T-helper 2 cell treated with Interferon-gamma antibody and Interleukin-4, amounts not matched to agents 5 μg/mL and 100 μg/mL, for 36 hours (primary cell): ENCODE results near the gene ERGIC1.

Experiments
- DNase-seq: peaks from one replicate; pipeline ENCODE4 v3.0.0; 2021; ENCODE audit warnings: low spot score
- H3K27ac Mint-ChIP-seq: one replicate; pipeline ENCODE4 v1.8.0; 2021; ENCODE audit warnings: mild to moderate bottlenecking, mixed read lengths
- H3K27me3 Mint-ChIP-seq: one replicate; pipeline ENCODE4 v1.8.0; 2021; ENCODE audit warnings: low read depth, mixed read lengths
- H3K36me3 Mint-ChIP-seq: one replicate; pipeline ENCODE4 v1.8.0; 2021; ENCODE audit warnings: low read depth, mixed read lengths
- H3K4me1 Mint-ChIP-seq: one replicate; pipeline ENCODE4 v1.8.0; 2021; ENCODE audit warnings: low read depth, mixed read lengths
- H3K4me3 Mint-ChIP-seq: one replicate; pipeline ENCODE4 v1.8.0; 2022; ENCODE audit warnings: mild to moderate bottlenecking, moderate library complexity, mixed read lengths
- H3K9me3 Mint-ChIP-seq: one replicate; pipeline ENCODE4 v1.8.0; 2021; ENCODE audit warnings: mixed read lengths

The ERGIC1 gene

DNA sequence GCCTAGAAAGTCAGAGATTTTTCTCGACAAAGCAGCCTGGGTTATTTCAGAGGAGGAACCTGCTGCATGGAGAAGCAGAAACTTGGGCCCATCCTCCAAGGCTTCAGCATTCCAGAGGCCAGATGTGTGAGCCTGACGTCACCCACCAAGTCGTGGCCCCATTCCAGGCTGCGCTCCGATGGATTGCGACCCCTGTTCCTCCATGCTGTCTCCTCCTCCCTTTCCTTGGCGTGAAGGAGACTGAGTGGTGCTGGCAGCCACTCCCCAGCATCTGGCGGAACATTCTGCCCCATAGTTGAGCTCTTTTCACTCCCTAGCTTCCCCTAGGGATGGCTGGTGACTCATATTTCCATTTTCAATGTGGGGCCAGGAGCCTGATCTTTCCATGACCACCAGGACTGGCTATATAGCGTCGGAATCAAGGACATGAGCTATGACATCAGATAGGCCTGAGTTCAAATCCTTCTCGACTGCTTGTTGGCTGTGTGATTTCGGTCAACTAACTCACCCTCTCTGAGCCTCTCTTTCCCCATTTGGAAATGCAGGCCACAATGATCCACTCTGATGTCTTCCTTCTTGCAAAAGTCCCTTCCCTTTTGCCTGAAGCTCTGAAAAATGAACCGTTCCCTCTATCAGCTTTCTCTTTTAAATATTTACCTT is 38.6 kb upstream of the ERGIC1 start:
- peaks cover 3% of the 10 kb centered on the region for H3K4me1 Mint-ChIP-seq

DNA sequence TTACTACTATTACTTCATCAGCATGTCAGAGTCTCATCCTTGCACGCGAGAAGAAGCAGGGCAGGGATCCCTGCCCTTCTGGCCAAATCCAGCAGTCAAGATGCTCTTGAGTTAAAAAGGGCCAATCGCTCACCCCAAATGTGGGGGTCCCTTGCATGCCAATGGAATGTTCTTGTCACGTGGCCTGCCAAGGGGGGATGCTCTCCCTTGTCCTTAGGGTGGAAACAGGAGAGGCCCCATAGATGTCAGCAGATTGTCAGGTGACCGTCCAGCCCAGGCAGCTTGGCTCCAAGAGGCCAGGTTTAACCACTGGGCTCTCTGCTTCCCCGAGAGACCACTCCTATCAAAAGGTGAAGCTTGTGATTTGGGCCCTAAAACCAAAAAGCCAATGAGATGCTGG is 37.7 kb upstream of the ERGIC1 start:
- H3K9me3 Mint-ChIP-seq = no peaks in the 10 kb centered on the region
- no peaks in the 10 kb centered on the region for H3K27me3 Mint-ChIP-seq
- peaks cover 3% of the 10 kb centered on the region for H3K4me1 Mint-ChIP-seq
- DNase-seq = no peak
- no peak overlapping the region for H3K4me3 Mint-ChIP-seq
- H3K27ac Mint-ChIP-seq = no peak overlapping the region
- no peaks in the 10 kb centered on the region for H3K36me3 Mint-ChIP-seq

More for the DNA sequence above, 38.6 kb upstream of the ERGIC1 start:
- H3K9me3 Mint-ChIP-seq = no peaks in the 10 kb centered on the region
- no peaks in the 10 kb centered on the region for H3K27me3 Mint-ChIP-seq
- no peaks in the 10 kb centered on the region for H3K36me3 Mint-ChIP-seq
- DNase-seq = no peak
- H3K27ac Mint-ChIP-seq = no peak overlapping the region
- no peak overlapping the region for H3K4me3 Mint-ChIP-seq

DNA sequence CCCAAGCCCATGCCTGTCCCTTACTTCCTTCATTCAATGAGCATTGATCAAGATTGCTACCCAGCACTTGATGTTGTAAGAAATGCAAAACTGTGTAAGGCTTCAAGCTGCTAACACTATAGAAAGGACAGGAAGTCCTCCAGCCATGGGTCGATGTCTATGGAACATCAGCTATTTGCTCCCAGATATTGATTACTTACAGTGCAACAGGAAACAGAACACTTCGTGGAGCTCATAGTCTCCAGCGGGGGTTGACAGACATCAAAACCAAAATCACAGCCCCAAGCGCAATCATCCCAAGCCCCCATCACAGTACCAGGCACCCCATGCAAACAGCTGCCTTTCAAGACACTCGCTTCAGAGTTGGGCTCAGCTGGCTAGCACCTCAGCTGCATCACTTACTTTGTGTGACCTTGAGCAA is 36.3 kb upstream of the ERGIC1 start:
- H3K36me3 Mint-ChIP-seq = no peaks in the 10 kb centered on the region
- DNase-seq = no peak
- peak overlapping the region; percentile 18 for H3K4me3 Mint-ChIP-seq
- H3K4me1 Mint-ChIP-seq = peaks cover 3% of the 10 kb centered on the region
- H3K27me3 Mint-ChIP-seq = no peaks in the 10 kb centered on the region
- H3K27ac Mint-ChIP-seq = no peak overlapping the region
- no peaks in the 10 kb centered on the region for H3K9me3 Mint-ChIP-seq

DNA sequence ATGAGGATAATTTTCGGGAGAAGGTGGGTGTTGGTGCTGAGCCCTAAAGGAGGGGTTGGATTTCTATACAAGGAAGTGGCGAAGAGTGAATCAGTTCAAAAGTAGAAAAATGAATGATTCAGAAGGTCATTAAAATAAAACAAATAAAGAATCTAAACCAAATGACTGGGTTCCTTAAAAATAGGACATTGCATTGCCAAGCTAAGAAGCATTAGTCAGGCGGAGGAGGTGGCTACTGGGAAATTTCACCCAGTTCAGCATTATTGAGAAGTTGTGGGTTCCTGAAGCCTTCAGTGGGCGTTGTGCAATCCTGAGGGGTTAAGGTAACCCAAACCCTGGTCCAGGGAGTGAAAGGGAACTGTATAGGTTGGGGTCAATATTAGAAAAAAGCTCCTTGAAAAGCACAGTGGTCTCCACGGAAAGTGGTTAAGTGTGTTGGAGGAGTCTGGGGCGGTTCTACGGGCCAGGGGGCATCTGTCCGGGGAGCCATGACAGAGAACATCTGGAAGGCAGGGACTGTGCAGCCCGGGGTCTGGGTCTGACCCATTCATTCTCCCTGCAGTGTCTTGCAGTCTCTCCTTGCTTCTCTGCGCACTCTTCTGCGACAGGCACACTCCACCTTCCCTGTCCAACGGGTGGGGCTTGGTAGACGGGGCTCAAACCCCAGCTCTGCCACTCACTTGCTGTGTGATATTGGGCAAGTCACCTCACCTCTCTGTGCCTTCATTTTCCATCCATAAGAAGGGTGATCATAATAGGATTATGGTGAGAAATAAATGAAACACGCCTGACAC is 35.4 kb upstream of the ERGIC1 start:
- Mint-ChIP-seq H3K27ac (no peak overlapping the region), H3K4me3 (no peak overlapping the region), H3K9me3 (no peaks in the 10 kb centered on the region), H3K4me1 (peaks cover 3% of the 10 kb centered on the region), H3K27me3 (no peaks in the 10 kb centered on the region), H3K36me3 (no peaks in the 10 kb centered on the region)
- DNase-seq = no peak

DNA sequence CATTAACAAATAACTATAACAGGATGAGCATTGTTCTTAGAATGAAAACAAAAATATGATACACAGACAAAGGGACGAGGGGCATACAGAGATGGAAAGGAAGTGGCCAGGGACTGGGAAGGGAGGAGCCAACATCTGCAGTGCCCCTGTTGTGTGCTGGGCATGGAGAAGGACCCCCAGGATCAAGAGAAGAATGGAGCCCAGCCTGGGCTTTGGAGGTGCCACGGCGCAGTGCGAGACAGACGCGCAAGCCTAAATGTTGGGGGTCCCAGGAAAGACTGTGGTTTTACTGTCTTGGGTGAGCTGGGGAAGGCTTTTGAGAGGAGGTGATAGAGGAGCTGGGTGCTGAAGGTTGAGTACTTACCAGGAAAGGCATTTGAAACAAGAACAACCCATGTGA is 34.6 kb upstream of the ERGIC1 start:
- no peaks in the 10 kb centered on the region for H3K27me3 Mint-ChIP-seq
- peaks cover 3% of the 10 kb centered on the region for H3K4me1 Mint-ChIP-seq
- DNase-seq = no peak
- no peaks in the 10 kb centered on the region for H3K9me3 Mint-ChIP-seq
- H3K4me3 Mint-ChIP-seq = no peak overlapping the region
- no peak overlapping the region for H3K27ac Mint-ChIP-seq
- no peaks in the 10 kb centered on the region for H3K36me3 Mint-ChIP-seq

DNA sequence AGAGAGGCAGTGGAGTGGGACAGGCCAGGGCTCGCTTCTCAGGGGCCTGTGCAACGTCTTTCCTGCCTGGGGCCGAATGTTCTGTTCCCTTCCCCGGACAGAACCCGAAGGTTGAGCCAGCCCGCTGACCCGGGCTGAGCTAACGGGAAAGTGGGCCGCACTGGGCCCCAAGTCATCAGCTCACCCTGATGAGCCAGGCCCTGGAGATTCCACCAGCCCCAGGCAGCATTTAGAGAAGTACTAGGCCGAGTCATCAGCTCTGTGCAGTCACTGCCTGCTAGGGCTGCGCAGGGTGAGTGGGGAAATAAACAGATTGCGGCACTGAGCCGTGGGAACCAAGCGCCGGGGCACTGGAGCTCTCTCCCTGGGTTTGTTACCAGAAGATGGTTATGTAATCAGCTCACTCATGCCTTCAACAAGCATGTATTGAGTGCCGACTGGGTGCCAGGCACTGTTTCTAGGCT is 33.9 kb upstream of the ERGIC1 start:
- Mint-ChIP-seq H3K4me3 (no peak overlapping the region), H3K27ac (no peak overlapping the region), H3K36me3 (no peaks in the 10 kb centered on the region), H3K9me3 (no peaks in the 10 kb centered on the region), H3K27me3 (no peaks in the 10 kb centered on the region), H3K4me1 (peaks cover 3% of the 10 kb centered on the region)
- DNase-seq = no peak

DNA sequence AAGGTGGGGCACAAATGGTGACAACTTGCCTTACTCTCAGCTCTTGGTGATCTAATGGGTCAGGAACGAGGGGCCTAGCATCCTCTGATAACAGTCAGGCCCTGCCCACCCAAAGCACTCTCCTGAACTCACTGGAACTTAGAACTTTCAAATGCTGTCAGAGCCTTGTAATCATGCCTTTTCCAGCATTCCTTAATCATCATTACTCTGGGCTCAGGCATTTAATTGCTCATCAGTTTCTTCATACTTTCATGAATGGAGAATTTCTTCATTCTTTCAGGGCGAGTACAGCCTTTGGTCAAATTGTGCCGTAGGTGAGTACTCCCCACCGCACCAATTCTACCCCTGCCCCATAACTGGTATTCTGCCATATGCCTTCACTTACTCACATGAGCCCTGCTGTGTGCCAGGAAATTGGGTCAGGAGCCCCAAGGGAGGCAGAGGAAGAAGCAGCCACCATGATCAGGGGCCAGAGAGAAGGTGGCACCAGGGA is 32.8 kb upstream of the ERGIC1 start:
- H3K27ac Mint-ChIP-seq = no peak overlapping the region

DNA sequence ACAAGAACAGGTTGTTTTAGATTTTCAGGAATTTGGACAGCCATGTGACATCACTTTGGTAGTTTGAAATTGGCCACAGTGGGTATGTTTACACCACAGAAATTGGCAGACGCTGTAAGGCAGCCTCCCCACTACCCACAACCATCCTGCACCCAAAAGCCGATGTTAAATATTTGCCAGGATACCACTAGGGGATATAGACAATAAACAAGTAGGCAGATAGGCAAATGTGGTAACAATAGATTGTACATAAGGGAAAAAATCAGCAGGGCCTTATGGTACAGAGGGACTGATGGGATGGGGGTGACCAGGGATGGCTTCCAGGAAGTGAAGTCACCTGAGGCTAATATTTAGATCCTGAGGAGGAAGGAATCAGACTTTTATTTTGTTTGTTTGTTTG is 31.9 kb upstream of the ERGIC1 start:
- Mint-ChIP-seq H3K4me3 (no peak overlapping the region), H3K27ac (no peak overlapping the region), H3K27me3 (no peaks in the 10 kb centered on the region), H3K4me1 (peaks cover 7% of the 10 kb centered on the region), H3K9me3 (no peaks in the 10 kb centered on the region), H3K36me3 (no peaks in the 10 kb centered on the region)
- no peak for DNase-seq

More for the DNA sequence above, 32.8 kb upstream of the ERGIC1 start:
- Mint-ChIP-seq H3K9me3 (no peaks in the 10 kb centered on the region), H3K36me3 (no peaks in the 10 kb centered on the region), H3K4me3 (no peak overlapping the region), H3K4me1 (peaks cover 3% of the 10 kb centered on the region), H3K27me3 (no peaks in the 10 kb centered on the region)
- no peak for DNase-seq

DNA sequence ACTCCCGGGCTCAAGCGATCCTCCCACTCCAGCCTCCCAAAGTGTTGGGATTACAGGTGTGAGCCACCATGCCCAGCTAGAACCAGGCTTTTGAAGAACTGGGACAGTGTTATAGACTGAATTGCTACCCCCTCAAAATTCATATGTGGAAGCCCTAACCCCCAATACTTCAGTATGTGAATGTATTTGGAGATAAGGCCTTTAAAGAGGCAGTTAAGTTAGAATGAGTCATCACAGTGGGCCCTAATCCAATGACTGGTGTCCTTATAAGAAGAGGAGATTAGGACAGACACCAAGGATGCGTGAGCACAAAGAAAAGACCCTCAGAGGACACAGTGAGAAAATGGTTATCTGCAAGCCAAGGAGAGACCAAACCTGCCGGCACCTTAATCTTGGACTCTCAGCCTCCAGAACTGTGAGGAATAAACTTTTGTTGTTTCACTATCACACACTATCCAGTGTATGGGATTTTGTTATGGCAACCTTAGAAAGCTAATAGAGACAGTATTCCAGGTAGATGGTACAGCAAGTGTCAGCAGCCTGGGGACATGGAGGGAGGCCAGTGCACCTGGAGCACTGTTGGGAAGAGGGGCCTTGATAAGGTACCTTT is 31.4 kb upstream of the ERGIC1 start:
- Mint-ChIP-seq H3K27ac (no peak overlapping the region), H3K9me3 (no peaks in the 10 kb centered on the region), H3K36me3 (no peaks in the 10 kb centered on the region), H3K27me3 (no peaks in the 10 kb centered on the region), H3K4me1 (peaks cover 12% of the 10 kb centered on the region), H3K4me3 (no peak overlapping the region)
- no peak for DNase-seq

DNA sequence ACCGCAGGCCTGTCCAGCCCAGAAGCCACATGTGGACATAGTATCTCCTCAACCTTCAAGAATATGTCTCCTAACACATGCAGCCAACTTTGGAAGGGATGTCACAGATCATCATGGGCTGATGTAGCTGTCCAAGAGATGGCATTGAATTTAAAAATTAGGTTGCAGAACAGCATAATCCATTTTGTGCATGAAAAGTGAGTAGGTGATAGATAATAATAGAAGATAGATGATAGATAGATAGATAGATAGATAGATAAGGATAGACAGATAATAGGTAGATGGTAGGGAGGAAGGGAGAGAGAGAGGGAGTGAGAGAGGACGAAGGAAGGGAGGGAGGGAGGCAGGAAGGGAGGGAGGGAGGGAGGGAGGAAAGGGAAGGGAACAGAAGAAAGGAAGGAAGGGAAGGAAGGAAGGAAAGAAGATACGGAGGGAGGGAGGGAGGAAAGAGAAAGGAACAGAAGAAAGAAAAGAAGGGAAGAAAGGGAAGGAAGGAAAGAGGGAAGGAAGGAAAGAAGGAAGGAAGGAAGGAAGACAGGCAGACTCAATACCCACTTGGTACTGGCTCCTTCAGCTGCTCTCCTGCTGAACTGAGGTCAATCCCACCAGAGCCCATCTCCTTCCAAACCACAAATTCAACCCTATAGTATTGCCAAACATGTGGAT is 28.9 kb upstream of the ERGIC1 start:
- Mint-ChIP-seq H3K4me1 (peaks cover 14% of the 10 kb centered on the region), H3K27ac (no peak overlapping the region), H3K27me3 (no peaks in the 10 kb centered on the region), H3K4me3 (no peak overlapping the region), H3K9me3 (peaks cover 4% of the 10 kb centered on the region), H3K36me3 (peaks cover 2% of the 10 kb centered on the region)
- DNase-seq = no peak

DNA sequence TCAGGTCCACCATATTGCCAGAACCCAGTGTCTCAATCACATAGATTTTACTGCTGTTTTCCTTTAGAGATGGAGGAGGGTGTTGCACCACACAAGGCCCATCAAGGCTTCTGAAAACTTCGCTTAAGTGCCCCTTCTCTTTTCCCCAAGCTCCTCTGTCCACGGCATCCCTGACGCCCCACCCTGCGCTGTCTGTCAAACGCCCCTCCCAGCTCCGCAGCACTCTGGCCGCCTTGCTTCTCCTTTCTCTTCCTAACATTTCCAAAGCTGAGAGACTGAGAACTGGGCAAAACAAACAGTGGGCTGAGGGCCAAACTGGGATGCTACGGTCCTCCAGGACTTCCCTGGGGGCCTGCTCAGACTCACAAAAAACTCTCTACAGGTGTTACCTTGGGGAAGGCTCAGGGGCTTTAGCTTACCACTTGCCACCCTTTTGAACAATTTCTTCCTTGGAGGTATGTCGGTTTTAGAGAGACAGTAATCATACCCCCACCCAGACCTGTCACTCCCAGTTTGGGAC is 28.3 kb upstream of the ERGIC1 start:
- Mint-ChIP-seq H3K27ac (no peak overlapping the region), H3K9me3 (peaks cover 10% of the 10 kb centered on the region), H3K4me3 (no peak overlapping the region), H3K4me1 (peaks cover 14% of the 10 kb centered on the region), H3K36me3 (peaks cover 2% of the 10 kb centered on the region), H3K27me3 (no peaks in the 10 kb centered on the region)
- DNase-seq = no peak

DNA sequence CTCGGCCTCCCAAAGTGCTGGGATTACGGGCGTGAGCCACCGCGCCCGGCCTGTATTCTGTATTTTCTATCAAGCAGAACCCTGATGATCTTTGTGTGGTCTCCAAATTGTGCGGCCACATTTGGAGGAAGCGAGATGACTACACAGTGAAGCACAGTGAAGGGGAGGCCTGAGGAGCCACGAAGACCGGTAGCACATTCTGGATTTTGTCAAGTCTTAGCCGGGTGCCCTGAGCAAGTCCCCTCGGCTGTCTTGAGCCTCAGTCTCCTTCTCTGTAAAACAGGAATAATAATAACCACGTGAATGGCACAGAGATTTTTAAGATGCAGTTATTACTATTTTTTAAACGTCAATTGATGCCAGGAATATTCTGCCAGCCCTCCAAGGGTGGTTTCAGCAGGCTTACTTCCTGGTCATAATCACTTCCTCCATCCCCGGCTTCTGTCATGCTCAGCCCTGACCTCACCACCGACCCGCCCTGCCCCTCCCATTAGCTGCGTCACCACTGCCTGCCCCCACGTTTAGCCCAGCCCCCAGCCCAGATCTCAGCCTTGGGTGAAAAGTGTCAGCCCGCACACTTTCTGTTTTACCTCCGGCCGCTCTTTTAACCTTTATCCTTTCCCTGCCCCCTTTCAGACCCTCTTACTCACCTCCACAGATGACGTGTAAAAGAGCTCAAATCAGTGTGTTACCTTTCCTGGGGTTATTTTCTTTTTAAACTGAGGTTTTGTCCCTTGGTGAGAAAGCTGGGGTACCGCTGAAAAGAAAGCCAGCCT is 27.0 kb upstream of the ERGIC1 start:
- Mint-ChIP-seq H3K4me1 (peaks cover 14% of the 10 kb centered on the region), H3K27me3 (no peaks in the 10 kb centered on the region), H3K9me3 (peaks cover 10% of the 10 kb centered on the region), H3K27ac (peak overlapping the region; percentile 84), H3K36me3 (peaks cover 2% of the 10 kb centered on the region), H3K4me3 (peak overlapping the region; percentile 77)
- peak; percentile 80 for DNase-seq

DNA sequence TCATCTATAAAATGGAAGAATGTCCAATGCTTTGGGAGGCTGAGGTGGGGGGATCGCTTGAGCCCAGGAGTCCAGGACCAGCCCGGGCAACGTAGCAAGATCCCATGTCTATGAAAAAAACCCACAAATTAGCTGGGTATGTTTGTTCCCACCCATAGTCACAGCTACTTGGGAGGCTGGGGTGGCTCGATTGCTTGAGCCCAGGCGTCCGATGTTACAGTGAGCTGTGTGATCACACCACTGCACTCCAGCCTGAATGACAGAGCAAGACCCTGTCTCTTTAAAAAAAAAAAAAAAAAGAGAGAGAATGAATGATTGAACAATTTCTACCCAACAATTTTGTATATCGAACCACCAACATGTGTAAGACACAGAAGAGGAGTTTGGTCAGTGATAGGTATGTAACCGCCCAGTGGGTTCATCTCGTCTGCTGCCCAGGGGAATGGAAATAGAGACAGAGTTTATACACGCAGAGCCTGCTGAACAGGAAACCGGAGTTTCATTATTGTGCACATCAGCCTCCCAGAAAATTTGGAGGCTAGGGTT is 26.2 kb upstream of the ERGIC1 start:
- Mint-ChIP-seq H3K27ac (peak overlapping the region; percentile 84), H3K4me1 (peaks cover 14% of the 10 kb centered on the region), H3K36me3 (peaks cover 2% of the 10 kb centered on the region), H3K27me3 (no peaks in the 10 kb centered on the region), H3K9me3 (peaks cover 10% of the 10 kb centered on the region), H3K4me3 (peak overlapping the region; percentile 77)
- DNase-seq = no peak
